GM23338 (cell line): ENCODE results near the gene HES7. TPM values are rescaled to one million over a fixed set of nuclear protein-coding genes. Genes with fewer than 3 reads are reported as not detected.

ENCODE experiments used
- ATAC-seq: fragments of 200-7000 bp; cut with Tn5 transposase; 3 replicates; pipeline ENCODE4 v1.9.1; 2020
- DNase-seq: peaks from one replicate; pipeline ENCODE4 v3.0.0-alpha.2; 2015; ENCODE audit warnings: low spot score
- H2AFZ ChIP-seq: fragments of 200-600 bp; sonication (generic); 2 replicates; pipeline ENCODE4 v1.8.0; 2016; ENCODE audit warnings: antibody characterized with exemption, mild to moderate bottlenecking, moderate library complexity
- H3F3A ChIP-seq: fragments of 200-600 bp; sonication (generic); replicated peaks from 2 replicates; pipeline ENCODE4 v1.8.0; 2017; ENCODE audit warnings: antibody characterized with exemption, mixed run types, low read depth
- H3K27ac ChIP-seq: fragments of 200-600 bp; sonication (generic); 2 replicates; pipeline ENCODE4 v1.6.1; 2016; ENCODE audit warnings: low read depth
- H3K27me3 ChIP-seq: fragments of 200-600 bp; sonication (generic); 2 replicates; pipeline ENCODE4 v1.8.0; 2016; ENCODE audit warnings: mild to moderate bottlenecking, mixed run types, moderate library complexity; ENCODE audit not compliant: insufficient read depth
- H3K36me3 ChIP-seq: fragments of 200-600 bp; sonication (generic); 2 replicates; pipeline ENCODE4 v1.8.0; 2016; ENCODE audit warnings: mild to moderate bottlenecking; ENCODE audit not compliant: insufficient read depth
- H3K4me1 ChIP-seq: fragments of 200-600 bp; sonication (generic); 2 replicates; pipeline ENCODE4 v1.8.0; 2016; ENCODE audit warnings: mild to moderate bottlenecking, moderate library complexity; ENCODE audit not compliant: insufficient read depth
- H3K4me2 ChIP-seq: fragments of 200-600 bp; sonication (generic); 2 replicates; pipeline ENCODE4 v1.7.1; 2017; ENCODE audit warnings: mixed run types
- H3K4me3 ChIP-seq: fragments of 200-600 bp; sonication (generic); 2 replicates; pipeline ENCODE4 v1.6.1; 2016; ENCODE audit warnings: mixed run types
- H3K79me2 ChIP-seq: fragments of 200-600 bp; sonication (generic); replicated peaks from 2 replicates; pipeline ENCODE4 v1.8.0; 2017; ENCODE audit warnings: mild to moderate bottlenecking; ENCODE audit not compliant: insufficient read depth
- H3K9me2 ChIP-seq: fragments of 200-600 bp; sonication (generic); 2 replicates; pipeline ENCODE4 v1.8.0; 2017; ENCODE audit not compliant: insufficient read depth
- H4K20me1 ChIP-seq: fragments of 200-600 bp; sonication (generic); replicated peaks from 2 replicates; pipeline ENCODE4 v1.8.0; 2017; ENCODE audit warnings: mild to moderate bottlenecking; ENCODE audit not compliant: insufficient read depth
- H3K27ac Mint-ChIP-seq: 2 replicates; pipeline ENCODE4 v1.8.0; 2020; ENCODE audit warnings: inconsistent platforms, mild to moderate bottlenecking, moderate library complexity, mixed read lengths
- H3K27me3 Mint-ChIP-seq: 3 replicates; pipeline ENCODE4 v1.8.0; 2022; ENCODE audit warnings: low read depth, mild to moderate bottlenecking, moderate library complexity, mixed read lengths, inconsistent platforms; ENCODE audit not compliant: insufficient read depth, poor library complexity
- H3K36me3 Mint-ChIP-seq: 3 replicates; pipeline ENCODE4 v1.8.0; 2021; ENCODE audit warnings: low read depth, mild to moderate bottlenecking, inconsistent platforms, moderate library complexity, mixed read lengths
- H3K4me1 Mint-ChIP-seq: 3 replicates; pipeline ENCODE4 v1.8.0; 2020; ENCODE audit warnings: mild to moderate bottlenecking, inconsistent platforms, mixed read lengths
- H3K4me3 Mint-ChIP-seq: 3 replicates; pipeline ENCODE4 v1.8.0; 2021; ENCODE audit warnings: moderate library complexity, mild to moderate bottlenecking, inconsistent platforms, mixed read lengths
- H3K9me3 Mint-ChIP-seq: 3 replicates; pipeline ENCODE4 v1.8.0; 2020; ENCODE audit warnings: moderate library complexity, mild to moderate bottlenecking, inconsistent platforms, mixed read lengths
- CREB1 ChIP-seq: fragments of 250-450 bp; sonication (Bioruptor Pico); IDR thresholded peaks from 2 replicates; pipeline ENCODE4 v1.5.0; 2020; ENCODE audit warnings: low read depth, mild to moderate bottlenecking, moderate library complexity
- ETS1 ChIP-seq: IDR thresholded peaks from 2 replicates; pipeline ENCODE4 v1.6.1; 2016; ENCODE audit warnings: antibody characterized with exemption
- EZH2 ChIP-seq: fragments of 200-600 bp; sonication (generic); IDR thresholded peaks from one replicate; pipeline ENCODE4 v1.8.0; 2017; ENCODE audit warnings: antibody characterized with exemption, mild to moderate bottlenecking, low read depth; ENCODE audit not compliant: unreplicated experiment
- EZH2phosphoT487 ChIP-seq: fragments of 200-600 bp; sonication (generic); IDR thresholded peaks from one replicate; pipeline ENCODE4 v1.8.1; 2018; ENCODE audit warnings: antibody characterized with exemption; ENCODE audit not compliant: unreplicated experiment
- JUNB ChIP-seq: IDR thresholded peaks from one replicate; pipeline ENCODE4 v1.6.1; 2016; ENCODE audit warnings: antibody characterized with exemption; ENCODE audit not compliant: unreplicated experiment
- NANOG ChIP-seq: IDR thresholded peaks from 2 replicates; pipeline ENCODE4 v1.6.1; 2016; ENCODE audit warnings: antibody characterized with exemption, borderline replicate concordance
- ZNF114 ChIP-seq: fragments of 250-450 bp; sonication (Bioruptor Pico); IDR thresholded peaks from 2 replicates; pipeline ENCODE4 v1.5.0; 2020; ENCODE audit warnings: mild to moderate bottlenecking, moderate library complexity
- polyA plus RNA-seq: library from polyadenylated mRNA; unstranded; fragments of >200 nt; fragmentation: Nextera tagmentation; extraction: Ambion mirVana; gene quantifications from 2 replicates; pipeline ENCODE4 v1.2.1, GENCODE V29; 2016
- total RNA-seq: library from RNA; depleted of rRNA; stranded (reverse); fragments of >200 nt; shearing (Covaris generic); gene quantifications from 2 replicates; pipeline ENCODE4 v1.2.3, GENCODE V29; 2014
- TF ChIP-seq, protein P1 (sequence below), 2 experiments: fragments of 200-600 bp in 1 of 2; sonication (generic) in 1 of 2; conservative IDR thresholded peaks; 2 replicates each; pipeline versions ENCODE4 v1.5.1 to v1.6.1; 2016 to 2017; ENCODE audit warnings: antibody characterized with exemption in 2 of 2, low read depth in 2 of 2, mild to moderate bottlenecking in 2 of 2, moderate library complexity in 1 of 2
- TF ChIP-seq, protein P2 (sequence below): IDR thresholded peaks from one replicate; pipeline ENCODE4 v1.6.1; 2018; ENCODE audit warnings: antibody characterized with exemption; ENCODE audit not compliant: unreplicated experiment

The HES7 gene
- total and polyA plus RNA-seq, 2 experiments from 2014 or later, result 0.14 TPM; not detected in 1

GRCh38 chr17:8076502-8077266 lies 47.2 kb downstream of the HES7 start:
- no peak for ATAC-seq

DNA sequence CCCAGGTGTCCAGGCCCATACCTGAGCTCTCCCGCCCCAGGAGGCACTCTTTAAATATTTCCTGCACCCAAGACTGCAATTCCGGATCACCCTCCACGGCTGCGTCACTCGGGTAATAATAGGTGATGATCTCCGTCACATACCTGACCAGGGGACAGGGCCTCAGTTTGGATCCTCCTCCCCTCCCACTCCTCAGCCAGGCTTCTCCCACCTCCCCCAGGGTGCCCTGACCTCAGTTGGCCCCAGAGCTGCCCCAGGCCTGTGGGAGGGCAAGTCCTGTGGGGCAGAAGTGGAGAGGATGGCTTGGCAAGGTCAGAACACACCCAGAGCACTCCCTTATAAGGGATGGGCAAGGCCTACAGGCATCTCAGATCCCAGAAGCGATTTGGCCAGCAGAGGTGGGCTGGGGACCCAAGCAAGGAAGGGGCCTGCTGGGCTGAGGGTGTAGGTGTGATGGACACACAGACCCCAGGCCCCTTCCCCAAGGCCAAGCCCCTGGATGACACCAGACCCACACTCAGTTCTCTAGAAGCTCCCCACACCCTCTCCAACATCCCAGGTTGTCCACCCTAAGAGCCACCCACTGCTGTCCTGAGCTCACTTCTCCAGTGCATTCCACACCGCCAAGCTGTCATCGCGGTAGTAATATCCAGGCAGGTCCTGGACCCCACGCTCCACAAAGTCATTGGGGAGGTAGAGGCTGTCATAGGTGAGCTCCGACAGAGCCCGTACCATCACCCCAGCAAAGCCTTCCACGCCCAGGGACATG lies 48.1 kb downstream of the HES7 start:
- H3K4me3 Mint-ChIP-seq, result no peak overlapping the region
- H3K9me3 Mint-ChIP-seq, result peaks cover 5% of the 10 kb centered on the region; the same call in 2 of the 3 replicates
- H3K4me2 ChIP-seq, result no peak overlapping the region

More at GRCh38 chr17:8076502-8077266, 47.2 kb downstream of the HES7 start:
- Mint-ChIP-seq H3K27me3 (peaks cover 72% of the 10 kb centered on the region), H3K4me3 (no peak overlapping the region), H3K4me1 (peaks cover 21% of the 10 kb centered on the region), H3K27ac (no peak overlapping the region), H3K9me3 (peaks cover 5% of the 10 kb centered on the region; the same call in 2 of the 3 replicates), H3K36me3 (peaks cover 2% of the 10 kb centered on the region; the same call in 2 of the 3 replicates)
- TF ChIP-seq EZH2 (no peak), NANOG (no peak), ETS1 (no peak)
- H3K4me3 ChIP-seq, result no peak overlapping the region
- H3K4me2 ChIP-seq, result no peak overlapping the region
- DNase-seq, result no peak
- H4K20me1 ChIP-seq, result 0 out of 2 replicates have a peak, but pooled peaks cover 1% of the 10 kb centered on the region
- no peak overlapping the region for H3K27ac ChIP-seq
- H3K27me3 ChIP-seq, result peaks cover 95% of the 10 kb centered on the region
- H3K79me2 ChIP-seq, result no peaks in the 10 kb centered on the region
- peaks cover 18% of the 10 kb centered on the region; the same call in 1 of the 2 replicates for H3K4me1 ChIP-seq
- H2AFZ ChIP-seq, result no peak overlapping the region
- no peaks in the 10 kb centered on the region for H3K36me3 ChIP-seq
- H3F3A ChIP-seq, result no peaks in the 10 kb centered on the region
- H3K9me2 ChIP-seq, result no peaks in the 10 kb centered on the region

More for the DNA sequence above, 48.1 kb downstream of the HES7 start:
- TF ChIP-seq, protein P1, sequence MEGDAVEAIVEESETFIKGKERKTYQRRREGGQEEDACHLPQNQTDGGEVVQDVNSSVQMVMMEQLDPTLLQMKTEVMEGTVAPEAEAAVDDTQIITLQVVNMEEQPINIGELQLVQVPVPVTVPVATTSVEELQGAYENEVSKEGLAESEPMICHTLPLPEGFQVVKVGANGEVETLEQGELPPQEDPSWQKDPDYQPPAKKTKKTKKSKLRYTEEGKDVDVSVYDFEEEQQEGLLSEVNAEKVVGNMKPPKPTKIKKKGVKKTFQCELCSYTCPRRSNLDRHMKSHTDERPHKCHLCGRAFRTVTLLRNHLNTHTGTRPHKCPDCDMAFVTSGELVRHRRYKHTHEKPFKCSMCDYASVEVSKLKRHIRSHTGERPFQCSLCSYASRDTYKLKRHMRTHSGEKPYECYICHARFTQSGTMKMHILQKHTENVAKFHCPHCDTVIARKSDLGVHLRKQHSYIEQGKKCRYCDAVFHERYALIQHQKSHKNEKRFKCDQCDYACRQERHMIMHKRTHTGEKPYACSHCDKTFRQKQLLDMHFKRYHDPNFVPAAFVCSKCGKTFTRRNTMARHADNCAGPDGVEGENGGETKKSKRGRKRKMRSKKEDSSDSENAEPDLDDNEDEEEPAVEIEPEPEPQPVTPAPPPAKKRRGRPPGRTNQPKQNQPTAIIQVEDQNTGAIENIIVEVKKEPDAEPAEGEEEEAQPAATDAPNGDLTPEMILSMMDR (conservative IDR thresholded peaks at IDR 0.05; ENCODE audit: low read depth in 2 of 2), result no peak
- TF ChIP-seq ETS1 (no peak), CREB1 (CRISPR knock-in tag) (no peak), ZNF114 (CRISPR knock-in tag) (no peak), JUNB (no peak), EZH2 (no peak), EZH2phosphoT487 (no peak)
- TF ChIP-seq, protein P2, sequence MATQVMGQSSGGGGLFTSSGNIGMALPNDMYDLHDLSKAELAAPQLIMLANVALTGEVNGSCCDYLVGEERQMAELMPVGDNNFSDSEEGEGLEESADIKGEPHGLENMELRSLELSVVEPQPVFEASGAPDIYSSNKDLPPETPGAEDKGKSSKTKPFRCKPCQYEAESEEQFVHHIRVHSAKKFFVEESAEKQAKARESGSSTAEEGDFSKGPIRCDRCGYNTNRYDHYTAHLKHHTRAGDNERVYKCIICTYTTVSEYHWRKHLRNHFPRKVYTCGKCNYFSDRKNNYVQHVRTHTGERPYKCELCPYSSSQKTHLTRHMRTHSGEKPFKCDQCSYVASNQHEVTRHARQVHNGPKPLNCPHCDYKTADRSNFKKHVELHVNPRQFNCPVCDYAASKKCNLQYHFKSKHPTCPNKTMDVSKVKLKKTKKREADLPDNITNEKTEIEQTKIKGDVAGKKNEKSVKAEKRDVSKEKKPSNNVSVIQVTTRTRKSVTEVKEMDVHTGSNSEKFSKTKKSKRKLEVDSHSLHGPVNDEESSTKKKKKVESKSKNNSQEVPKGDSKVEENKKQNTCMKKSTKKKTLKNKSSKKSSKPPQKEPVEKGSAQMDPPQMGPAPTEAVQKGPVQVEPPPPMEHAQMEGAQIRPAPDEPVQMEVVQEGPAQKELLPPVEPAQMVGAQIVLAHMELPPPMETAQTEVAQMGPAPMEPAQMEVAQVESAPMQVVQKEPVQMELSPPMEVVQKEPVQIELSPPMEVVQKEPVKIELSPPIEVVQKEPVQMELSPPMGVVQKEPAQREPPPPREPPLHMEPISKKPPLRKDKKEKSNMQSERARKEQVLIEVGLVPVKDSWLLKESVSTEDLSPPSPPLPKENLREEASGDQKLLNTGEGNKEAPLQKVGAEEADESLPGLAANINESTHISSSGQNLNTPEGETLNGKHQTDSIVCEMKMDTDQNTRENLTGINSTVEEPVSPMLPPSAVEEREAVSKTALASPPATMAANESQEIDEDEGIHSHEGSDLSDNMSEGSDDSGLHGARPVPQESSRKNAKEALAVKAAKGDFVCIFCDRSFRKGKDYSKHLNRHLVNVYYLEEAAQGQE, result no peak
- Histone ChIP-seq H3K27ac (no peak overlapping the region), H3K36me3 (no peaks in the 10 kb centered on the region), H4K20me1 (no peaks in the 10 kb centered on the region), H3K4me1 (peaks cover 14% of the 10 kb centered on the region; the same call in 1 of the 2 replicates), H3K27me3 (peaks cover 95% of the 10 kb centered on the region), H3K9me2 (no peaks in the 10 kb centered on the region), H2AFZ (no peak overlapping the region), H3F3A (no peaks in the 10 kb centered on the region), H3K79me2 (no peaks in the 10 kb centered on the region), H3K4me3 (no peak overlapping the region)
- Mint-ChIP-seq H3K27ac (no peak overlapping the region), H3K36me3 (peaks cover 2% of the 10 kb centered on the region; the same call in 2 of the 3 replicates), H3K4me1 (peaks cover 21% of the 10 kb centered on the region), H3K27me3 (peaks cover 79% of the 10 kb centered on the region)
- no peak for ATAC-seq
- DNase-seq, result no peak
